Umbilical cord (tissue), 2 donors: ENCODE measurements around the gene CSNK1G3. TPM values are rescaled to one million over a fixed set of nuclear protein-coding genes. Genes with fewer than 3 reads are reported as not detected.
"Not testable (repeated sequence)": the region's sequence is repeated elsewhere in the genome, so short reads cannot be mapped to it uniquely, and the experiment has no call there.

Source experiments
- DNase-seq: peaks from one replicate; pipeline ENCODE4 v3.0.0-alpha.2; 2015; ENCODE audit warnings: low spot score
- total RNA-seq: library from RNA; depleted of rRNA; stranded (reverse); fragments of >200 nt; gene quantifications from one replicate; pipeline ENCODE4 v1.2.3, GENCODE V29; 2014; ENCODE audit warnings: low replicate concordance; ENCODE audit not compliant: insufficient read depth

CSNK1G3 gene
- total RNA-seq = 98.7 TPM

DNA sequence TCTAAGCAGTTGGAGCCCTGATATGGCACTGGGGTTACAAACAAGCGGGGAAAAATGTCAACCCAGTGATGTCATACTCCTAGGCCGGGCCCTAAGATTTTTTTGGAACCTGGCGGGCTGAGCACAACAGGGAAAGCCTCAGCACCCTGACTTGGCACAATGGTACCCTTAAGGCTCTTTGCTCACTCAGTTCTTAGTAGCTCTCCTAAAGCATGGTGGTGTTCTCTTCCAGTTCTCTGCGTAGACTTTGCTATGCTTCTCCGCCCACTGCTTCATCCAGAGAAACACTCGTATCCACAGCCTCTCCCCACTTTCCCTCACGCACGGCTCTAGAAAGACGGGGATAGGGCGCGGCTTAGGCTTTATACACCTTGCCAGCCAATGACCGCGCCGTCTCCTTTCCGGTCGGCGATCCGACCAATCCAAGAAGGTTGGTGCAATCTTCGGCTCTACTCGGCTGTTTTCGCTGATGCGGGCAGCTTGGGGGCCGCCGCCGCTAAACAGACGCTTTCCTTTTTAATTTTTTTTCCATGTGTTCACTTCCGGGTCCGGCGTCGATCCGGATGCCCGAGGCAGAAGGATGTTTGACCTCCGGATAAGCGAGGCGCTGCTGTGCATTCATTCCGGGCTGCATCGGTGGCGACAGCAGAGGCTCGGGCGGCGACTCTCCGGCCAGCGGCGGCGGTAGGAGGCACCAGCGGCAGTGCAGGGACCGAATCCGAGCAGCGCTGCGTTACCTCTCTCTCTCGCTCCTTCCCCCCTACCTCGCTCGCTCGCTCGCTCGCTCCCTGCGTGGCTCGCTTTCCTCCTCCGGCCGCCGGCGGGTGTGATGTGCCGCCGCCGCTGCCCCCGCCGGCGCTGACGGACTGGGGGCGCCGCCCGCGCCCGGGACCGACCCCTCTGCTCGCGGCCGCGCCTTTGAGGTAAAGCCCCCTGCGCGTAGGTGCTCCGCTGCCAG lies at the start of gene CSNK1G3:
TSS of gene CSNK1G3 (plus strand) at position 530 of the 958 bp plus-strand sequence. CDS start 33,487 bp downstream, outside the sequence.
- DNase-seq = peak; percentile 99

DNA sequence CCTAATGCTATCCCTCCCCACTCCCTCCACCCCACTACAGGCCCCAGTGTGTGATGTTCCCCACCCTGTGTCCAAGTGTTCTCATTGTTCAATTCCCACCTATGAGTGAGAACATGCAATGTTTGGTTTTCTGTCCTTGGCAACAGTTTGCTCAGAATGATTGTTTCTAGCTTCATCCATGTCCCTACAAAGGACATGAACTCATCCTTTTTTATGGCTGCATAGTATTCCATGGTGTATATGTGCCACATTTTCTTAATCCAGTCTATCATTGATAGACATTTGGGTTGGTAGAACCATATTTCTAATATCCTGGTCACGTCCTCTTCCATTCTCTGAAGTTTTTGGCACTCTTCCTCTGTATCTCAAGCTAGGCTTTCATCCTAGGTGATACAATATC lies 45.1 kb upstream of the CSNK1G3 start:
- not testable (repeated sequence) for DNase-seq

DNA sequence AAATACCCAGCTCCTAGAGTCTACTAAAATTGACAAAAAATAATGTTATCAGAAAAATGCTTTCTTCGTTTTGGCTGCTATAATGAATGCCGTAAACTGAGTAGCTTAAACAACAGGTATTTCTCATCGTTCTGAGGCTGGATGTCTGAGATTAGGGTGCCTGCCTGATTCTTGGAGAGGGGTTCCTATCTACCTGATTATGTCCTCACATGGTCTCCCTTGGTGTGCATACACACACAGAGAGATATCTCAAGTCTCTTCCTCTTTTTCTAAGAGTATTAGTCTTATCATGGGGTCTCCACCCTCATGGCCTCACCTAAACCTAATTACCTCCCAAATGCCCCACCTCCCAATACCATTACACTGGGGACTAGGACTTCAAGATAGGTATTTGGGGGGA lies 40.6 kb upstream of the CSNK1G3 start:
- DNase-seq = no peak

GRCh38 chr5:123472150-123472924 lies 39.6 kb upstream of the CSNK1G3 start:
- DNase-seq = no peak

DNA sequence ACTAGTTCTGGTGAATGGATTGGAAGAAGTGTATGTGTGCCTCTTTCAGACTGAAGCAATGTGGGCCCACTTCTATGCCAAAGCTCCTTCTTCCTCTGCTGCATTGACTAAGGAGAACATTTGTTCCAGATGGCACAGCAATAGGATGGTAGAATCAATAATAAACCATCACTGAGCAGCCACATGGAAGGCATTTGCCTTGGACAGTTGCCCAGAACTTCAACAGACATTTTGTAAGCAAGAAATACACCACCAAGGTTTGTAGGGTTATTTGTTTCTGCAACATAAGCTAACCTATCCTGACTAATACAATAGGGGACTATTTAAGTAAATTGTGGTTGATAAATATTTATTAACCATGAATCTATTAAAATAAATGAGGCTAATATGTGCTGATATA lies 37.7 kb upstream of the CSNK1G3 start:
- DNase-seq = no peak

- DNase-seq = no peak
Observed at GRCh38 chr5:123476731-123477130, 35.2 kb upstream of the CSNK1G3 start.

- no peak for DNase-seq
Observed at GRCh38 chr5:123478546-123478945, 33.4 kb upstream of the CSNK1G3 start.

DNA sequence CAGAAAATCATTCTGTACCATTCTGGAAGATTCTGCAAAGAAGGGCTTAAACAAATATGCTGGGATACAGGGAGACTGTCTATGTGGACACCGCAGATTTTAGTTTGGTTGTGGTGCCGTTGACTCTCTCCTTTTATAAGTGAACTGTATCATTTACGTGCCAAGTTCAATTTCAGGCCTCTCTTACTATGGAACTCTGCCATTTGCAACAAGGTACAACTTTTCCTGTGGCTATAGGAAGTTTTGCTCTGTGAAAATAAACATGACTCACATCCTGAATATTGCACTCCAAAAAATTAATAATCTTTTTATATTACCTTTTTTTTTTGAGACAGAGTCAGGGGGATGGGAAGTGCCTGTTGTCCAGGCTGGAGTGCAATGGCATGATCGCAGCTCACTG lies 29.7 kb upstream of the CSNK1G3 start:
- DNase-seq = no peak

GRCh38 chr5:123483446-123484077 lies 28.4 kb upstream of the CSNK1G3 start:
- DNase-seq = no peak

GRCh38 chr5:123485275-123485674 lies 26.7 kb upstream of the CSNK1G3 start:
- no peak for DNase-seq

DNA sequence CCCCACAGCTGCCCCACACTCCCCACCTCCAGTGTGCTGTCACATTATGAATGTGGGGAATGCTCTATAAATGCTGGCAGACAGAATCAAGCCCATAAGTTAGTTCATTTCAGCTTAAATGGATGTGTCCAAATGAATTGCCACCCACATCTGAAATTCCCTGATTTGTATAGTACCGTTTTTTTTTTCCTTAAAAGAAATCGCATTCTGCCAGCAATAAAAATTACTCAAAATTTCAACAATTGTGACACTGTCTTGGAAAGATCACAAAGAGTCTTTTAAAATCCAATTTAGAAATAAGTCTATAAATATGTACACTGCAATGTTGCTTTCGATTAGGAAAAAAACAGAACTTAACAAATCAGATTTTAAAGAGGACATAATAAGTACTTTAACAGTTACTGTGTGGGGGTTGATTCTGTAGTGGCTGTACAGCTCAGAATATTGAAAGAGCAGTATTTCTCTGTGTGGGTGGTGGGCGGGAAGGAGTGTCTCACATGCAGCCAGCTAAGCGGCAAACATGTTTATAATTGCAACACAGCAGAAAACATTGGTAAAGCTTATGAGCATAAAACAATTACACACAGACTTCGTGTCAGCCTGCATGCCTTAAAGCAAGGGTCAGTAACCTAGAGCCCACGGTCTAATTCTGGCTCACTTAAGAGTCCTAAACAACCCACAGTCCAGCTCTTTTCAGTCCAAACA lies 24.9 kb upstream of the CSNK1G3 start:
- no peak for DNase-seq

DNA sequence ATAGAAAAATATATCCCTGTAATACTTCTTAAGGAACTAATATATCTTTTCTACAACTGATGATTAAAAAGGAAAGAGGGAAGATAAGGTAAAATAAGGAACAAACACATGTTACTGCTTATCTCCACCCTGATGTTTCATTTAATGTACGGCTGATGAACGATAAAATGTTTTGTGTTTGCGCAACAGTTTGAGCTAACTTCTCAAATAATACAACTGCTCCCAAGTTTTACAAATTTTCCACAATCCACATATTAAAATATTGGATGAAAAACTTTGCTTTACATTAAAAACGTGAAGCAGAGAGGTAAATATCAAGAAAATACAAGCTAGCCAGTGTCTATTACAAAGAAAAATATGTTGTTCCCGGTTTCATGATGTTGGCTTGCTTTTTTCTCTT lies 21.0 kb upstream of the CSNK1G3 start:
- no peak for DNase-seq

DNA sequence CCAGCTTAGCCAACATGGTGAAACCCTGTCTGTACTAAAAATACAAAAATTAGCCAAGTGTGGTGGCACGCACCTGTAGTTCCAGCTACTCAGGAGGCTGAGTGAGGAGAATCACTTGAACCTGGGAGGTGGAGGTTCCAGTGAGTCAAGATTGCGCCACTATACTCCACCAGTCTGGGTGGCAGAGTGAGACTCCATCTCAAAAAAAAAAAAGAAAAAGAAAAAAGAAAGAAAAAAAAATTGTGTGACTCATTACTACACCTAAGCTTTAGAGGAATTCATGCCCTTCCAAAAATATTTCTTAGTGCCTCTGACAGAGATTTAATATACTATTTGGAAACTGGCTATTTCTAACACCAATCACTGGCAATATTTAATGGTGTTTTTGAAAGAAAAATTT lies 16.8 kb upstream of the CSNK1G3 start:
- not testable (repeated sequence) for DNase-seq

- DNase-seq = no peak
Observed at GRCh38 chr5:123496892-123497291, 15.1 kb upstream of the CSNK1G3 start.

- no peak for DNase-seq
Observed at GRCh38 chr5:123500471-123500870, 11.5 kb upstream of the CSNK1G3 start.

GRCh38 chr5:123502120-123502519 lies 9.9 kb upstream of the CSNK1G3 start:
- DNase-seq = no peak

GRCh38 chr5:123503299-123503698 lies 8.7 kb upstream of the CSNK1G3 start:
- no peak for DNase-seq

DNA sequence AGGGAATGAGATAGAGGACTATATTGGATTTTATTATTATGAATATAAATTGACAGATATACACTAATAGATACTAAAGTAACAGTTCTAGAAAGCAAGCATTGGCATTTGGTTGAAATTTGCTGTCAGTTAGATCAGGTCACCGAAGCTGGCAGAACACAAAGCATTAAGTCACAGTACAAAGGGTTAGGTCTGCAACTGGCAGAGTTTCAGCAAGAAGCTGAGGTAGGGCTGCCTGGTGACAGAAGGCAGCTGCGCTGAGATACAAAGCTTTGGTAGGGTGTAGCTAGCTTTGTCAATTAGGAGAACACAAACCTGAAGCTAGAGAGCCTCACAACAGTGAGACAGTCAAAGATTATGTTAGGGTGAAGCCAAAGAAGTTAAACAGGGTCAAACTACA lies 6.3 kb upstream of the CSNK1G3 start:
- DNase-seq = no peak

- no peak for DNase-seq
Observed at GRCh38 chr5:123508441-123508840, 3.5 kb upstream of the CSNK1G3 start.

- DNase-seq = no peak
Observed at GRCh38 chr5:123511290-123511647, 708 bp upstream of the CSNK1G3 start.
